K562 (cell line): Measurements from ENCODE around the gene MMP10. TPM values are rescaled to one million over a fixed set of nuclear protein-coding genes. Genes with fewer than 3 reads are reported as not detected.

ENCODE experiments used
- CEBPG ChIP-seq, 3 experiments: fragments of 200-800 bp in 1 of 3; sonication (Bioruptor generic) in 1 of 3; sonication (generic) in 1 of 3; formaldehyde crosslinking in 1 of 3; IDR thresholded peaks in 2 of 3; conservative IDR thresholded peaks in 1 of 3; 2 replicates each; pipeline versions ENCODE4 v1.6.1 to v1.8.0; 2016 to 2022; ENCODE audit warnings: missing compliant biosample characterization in 2 of 3, missing genetic modification characterization in 2 of 3, mild to moderate bottlenecking in 1 of 3, missing genetic modification reagents in 1 of 3
- EZH2 ChIP-seq: IDR thresholded peaks from 2 replicates; pipeline ENCODE4 v1.6.1; 2012; ENCODE audit warnings: low read depth, mild to moderate bottlenecking, inconsistent platforms, low read length, borderline replicate concordance
- FOSL1 ChIP-seq: fragments of 200-800 bp; sonication (Bioruptor generic); conservative IDR thresholded peaks from 2 replicates; pipeline ENCODE4 v1.6.1; 2016; ENCODE audit warnings: missing genetic modification characterization, missing compliant biosample characterization
- JUN ChIP-seq, 2 experiments: sonication (generic) in 1 of 2; formaldehyde crosslinking in 1 of 2; IDR thresholded peaks; 2 replicates each; pipeline versions ENCODE4 v1.6.1 to v1.8.0; 2012 to 2022; ENCODE audit warnings: borderline replicate concordance in 2 of 2, mild to moderate bottlenecking in 2 of 2, improper control_type of control experiment in 1 of 2, low read depth in 1 of 2, low read length in 1 of 2, missing genetic modification reagents in 1 of 2
- JUND ChIP-seq, 2 experiments: IDR thresholded peaks; 2 replicates in 1 of 2; 3 replicates in 1 of 2; pipeline ENCODE4 v1.6.1; 2011; ENCODE audit warnings: borderline replicate concordance in 2 of 2, low read depth in 2 of 2, low read length in 2 of 2, improper control_type of control experiment in 1 of 2, missing biosample characterization in 1 of 2, missing genetic modification characterization in 1 of 2, missing genetic modification reagents in 1 of 2
- PHTF2 ChIP-seq: fragments of 250-450 bp; sonication (Bioruptor Pico); IDR thresholded peaks from 2 replicates; pipeline ENCODE4 v1.5.0; 2021; ENCODE audit warnings: mild to moderate bottlenecking
- SOX6 ChIP-seq: fragments of 450-650 bp; IDR thresholded peaks from 2 replicates; pipeline ENCODE4 v1.6.1; 2014; ENCODE audit warnings: mild to moderate bottlenecking
- TEAD2 ChIP-seq: fragments of 450-650 bp; IDR thresholded peaks from 2 replicates; pipeline ENCODE4 v1.6.1; 2016; ENCODE audit warnings: missing genetic modification characterization, control low read depth, missing compliant biosample characterization
- TRIM24 ChIP-seq, 2 experiments: fragments of 450-650 bp; IDR thresholded peaks; 2 replicates each; pipeline ENCODE4 v1.6.1; 2016
- ZNF12 ChIP-seq: sonication (generic); formaldehyde crosslinking; IDR thresholded peaks from 2 replicates; pipeline ENCODE4 v1.4.0; 2020; ENCODE audit warnings: mild to moderate bottlenecking, missing genetic modification reagents
- ZNF224 ChIP-seq: sonication (generic); formaldehyde crosslinking; IDR thresholded peaks from 2 replicates; pipeline ENCODE4 v1.8.0; 2022; ENCODE audit warnings: mild to moderate bottlenecking, missing genetic modification reagents
- ZNF695 ChIP-seq: fragments of 450-650 bp; formaldehyde crosslinking; IDR thresholded peaks from 2 replicates; pipeline ENCODE4 v1.4.0; 2020; ENCODE audit warnings: mild to moderate bottlenecking, moderate library complexity
- polyA plus RNA-seq, 8 experiments: library from polyadenylated mRNA; depleted of rRNA in 4 of 8; stranded (reverse) in 5 of 8; unstranded in 3 of 8; fragments of >200 nt; fragmentation: Nextera tagmentation in 2 of 8; fragmentation: Illumina TruSeq in 1 of 8; extraction: Ambion mirVana in 2 of 8; extraction: Trizol in 1 of 8; gene quantifications; 2 replicates each; pipeline versions ENCODE4 v1.2.1 to v1.2.3, GENCODE V29; 2011 to 2014; ENCODE audit warnings: inconsistent platforms in 1 of 8, missing spikeins in 1 of 8
- total RNA-seq, 7 experiments: library from RNA; depleted of rRNA in 6 of 7; stranded (reverse); fragments of >200 nt in 6 of 7; fragmentation: Illumina TruSeq in 2 of 7; extraction: Trizol in 2 of 7; gene quantifications; 2 replicates each; pipeline versions ENCODE4 v1.2.1 to v1.2.3, GENCODE V29; 2011 to 2021; ENCODE audit warnings: low replicate concordance in 1 of 7
- TF ChIP-seq, protein P1 (sequence below): fragments of 450-650 bp; formaldehyde crosslinking; IDR thresholded peaks from 2 replicates; pipeline ENCODE4 v1.4.0; 2022; ENCODE audit warnings: mild to moderate bottlenecking, moderate library complexity
- TF ChIP-seq, protein P2 (sequence below): fragments of 250-450 bp; sonication (Bioruptor Pico); IDR thresholded peaks from 2 replicates; pipeline ENCODE4 v1.8.0; 2021; ENCODE audit warnings: mild to moderate bottlenecking, moderate library complexity
- TF ChIP-seq, protein P3 (sequence below), 2 experiments: fragments of 450-650 bp in 1 of 2; sonication (generic) in 1 of 2; formaldehyde crosslinking in 1 of 2; IDR thresholded peaks in 1 of 2; conservative IDR thresholded peaks in 1 of 2; 2 replicates each; pipeline versions ENCODE4 v1.6.1 to v1.8.1; 2016 to 2023; ENCODE audit warnings: mild to moderate bottlenecking in 2 of 2, moderate library complexity in 2 of 2, inconsistent platforms in 1 of 2, missing genetic modification reagents in 1 of 2
- TF ChIP-seq, protein P4 (sequence below): sonication (generic); formaldehyde crosslinking; IDR thresholded peaks from 2 replicates; pipeline ENCODE4 v1.8.0; 2023; ENCODE audit warnings: mild to moderate bottlenecking, missing genetic modification reagents

Gene MMP10
- total and polyA plus RNA-seq, 9 of the 15 experiments (the other 6 are each of a cell fraction or from before 2014, with no cell fraction given), result not detected

DNA sequence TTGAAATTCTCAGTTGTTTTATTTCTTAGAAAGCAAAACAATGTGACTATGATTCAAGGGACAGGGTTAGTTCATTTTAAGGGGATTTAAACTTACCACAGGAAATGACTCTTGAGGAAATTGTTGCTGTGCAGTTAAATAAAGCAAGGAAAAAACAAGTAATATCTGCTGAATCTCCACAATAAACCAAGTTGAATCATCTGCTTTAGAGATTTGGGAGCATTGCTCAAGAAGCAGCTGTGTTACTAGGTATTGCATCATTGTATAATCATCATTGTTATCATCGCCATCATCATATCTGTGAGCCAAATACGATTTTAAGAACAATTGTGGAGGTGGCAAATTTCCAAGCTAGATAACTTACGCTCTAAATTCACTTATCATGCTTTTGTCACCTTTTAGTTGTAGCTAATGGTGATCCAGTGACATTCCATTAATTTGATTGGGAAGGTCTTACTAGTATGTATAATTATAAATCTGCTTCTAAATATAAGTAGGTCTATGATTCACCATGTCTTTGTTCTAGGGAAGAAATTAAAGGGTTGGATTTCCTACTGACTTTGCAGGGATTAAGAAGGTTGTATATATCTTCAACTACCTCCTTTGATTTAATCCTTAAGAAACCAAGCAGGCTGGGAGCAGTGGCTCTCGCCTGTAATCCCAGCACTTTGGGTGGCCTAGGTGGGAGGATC is 19.9 kb downstream of the MMP10 start (continued):
- TF ChIP-seq FOSL1 (tag) (peak; percentile 82), TEAD2 (tag) (no peak), SOX6 (peak; percentile 86; the same call in 1 of the 2 replicates), CEBPG (CRISPR knock-in tag; IDR thresholded peaks at IDR 0.05) (no peak), CEBPG (tag; conservative IDR thresholded peaks at IDR 0.05 in 1 of 2, IDR thresholded peaks at IDR 0.05 in 1 of 2) (peak; percentile 97 to 98), EZH2 (no peak), ZNF12 (CRISPR knock-in tag) (no peak), JUN (IDR thresholded peaks at IDR 0.05; ENCODE audit: borderline replicate concordance, low read depth, low read length) (0 out of 2 replicates have a peak, but pooled peaks have one; percentile 32), JUN (CRISPR knock-in tag; IDR thresholded peaks at IDR 0.05; ENCODE audit: borderline replicate concordance) (no peak), JUND (IDR thresholded peaks at IDR 0.05; ENCODE audit: borderline replicate concordance, low read depth, low read length) (0 out of 2 replicates have a peak, but pooled peaks have one; percentile 19), JUND (tag; IDR thresholded peaks at IDR 0.05; ENCODE audit: borderline replicate concordance, low read depth, low read length) (peak; percentile 25; the same call in 1 of the 3 replicates), PHTF2 (CRISPR knock-in tag) (no peak), ZNF695 (CRISPR knock-in tag) (no peak), ZNF224 (CRISPR knock-in tag) (no peak), TRIM24 (IDR thresholded peaks at IDR 0.05) (peak; percentile 78 to 85; a peak in 2 of 4 replicates)
- TF ChIP-seq, protein P1, sequence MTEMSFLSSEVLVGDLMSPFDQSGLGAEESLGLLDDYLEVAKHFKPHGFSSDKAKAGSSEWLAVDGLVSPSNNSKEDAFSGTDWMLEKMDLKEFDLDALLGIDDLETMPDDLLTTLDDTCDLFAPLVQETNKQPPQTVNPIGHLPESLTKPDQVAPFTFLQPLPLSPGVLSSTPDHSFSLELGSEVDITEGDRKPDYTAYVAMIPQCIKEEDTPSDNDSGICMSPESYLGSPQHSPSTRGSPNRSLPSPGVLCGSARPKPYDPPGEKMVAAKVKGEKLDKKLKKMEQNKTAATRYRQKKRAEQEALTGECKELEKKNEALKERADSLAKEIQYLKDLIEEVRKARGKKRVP (CRISPR knock-in tag), result peak; percentile 95
- TF ChIP-seq, protein P2, sequence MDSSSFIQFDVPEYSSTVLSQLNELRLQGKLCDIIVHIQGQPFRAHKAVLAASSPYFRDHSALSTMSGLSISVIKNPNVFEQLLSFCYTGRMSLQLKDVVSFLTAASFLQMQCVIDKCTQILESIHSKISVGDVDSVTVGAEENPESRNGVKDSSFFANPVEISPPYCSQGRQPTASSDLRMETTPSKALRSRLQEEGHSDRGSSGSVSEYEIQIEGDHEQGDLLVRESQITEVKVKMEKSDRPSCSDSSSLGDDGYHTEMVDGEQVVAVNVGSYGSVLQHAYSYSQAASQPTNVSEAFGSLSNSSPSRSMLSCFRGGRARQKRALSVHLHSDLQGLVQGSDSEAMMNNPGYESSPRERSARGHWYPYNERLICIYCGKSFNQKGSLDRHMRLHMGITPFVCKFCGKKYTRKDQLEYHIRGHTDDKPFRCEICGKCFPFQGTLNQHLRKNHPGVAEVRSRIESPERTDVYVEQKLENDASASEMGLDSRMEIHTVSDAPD (CRISPR knock-in tag), result no peak
- TF ChIP-seq, protein P3, sequence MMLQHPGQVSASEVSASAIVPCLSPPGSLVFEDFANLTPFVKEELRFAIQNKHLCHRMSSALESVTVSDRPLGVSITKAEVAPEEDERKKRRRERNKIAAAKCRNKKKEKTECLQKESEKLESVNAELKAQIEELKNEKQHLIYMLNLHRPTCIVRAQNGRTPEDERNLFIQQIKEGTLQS (IDR thresholded peaks at IDR 0.05), result peak; percentile 86
- TF ChIP-seq, protein P3 (CRISPR knock-in tag; conservative IDR thresholded peaks at IDR 0.05), result no peak
- TF ChIP-seq, protein P4, sequence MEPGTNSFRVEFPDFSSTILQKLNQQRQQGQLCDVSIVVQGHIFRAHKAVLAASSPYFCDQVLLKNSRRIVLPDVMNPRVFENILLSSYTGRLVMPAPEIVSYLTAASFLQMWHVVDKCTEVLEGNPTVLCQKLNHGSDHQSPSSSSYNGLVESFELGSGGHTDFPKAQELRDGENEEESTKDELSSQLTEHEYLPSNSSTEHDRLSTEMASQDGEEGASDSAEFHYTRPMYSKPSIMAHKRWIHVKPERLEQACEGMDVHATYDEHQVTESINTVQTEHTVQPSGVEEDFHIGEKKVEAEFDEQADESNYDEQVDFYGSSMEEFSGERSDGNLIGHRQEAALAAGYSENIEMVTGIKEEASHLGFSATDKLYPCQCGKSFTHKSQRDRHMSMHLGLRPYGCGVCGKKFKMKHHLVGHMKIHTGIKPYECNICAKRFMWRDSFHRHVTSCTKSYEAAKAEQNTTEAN (CRISPR knock-in tag), result no peak
